HEK293 (cell line): ENCODE data around the gene SAMD13.

Experiments used
- CTCF ChIA-PET: fragments of 350-600 bp; formaldehyde crosslinking; extraction: SDS; loops from one replicate; lab custom pipeline; 2021; ENCODE audit warnings: antibody characterized with exemption; lab: Yijun Ruan, JAX
- POLR2A ChIA-PET: fragments of 300-600 bp; formaldehyde crosslinking; extraction: SDS; loops from one replicate; lab custom pipeline; 2020; ENCODE audit warnings: antibody characterized with exemption, inconsistent platforms; lab: Yijun Ruan, JAX
- H3K27ac ChIP-seq: fragments of 200-500 bp; sonication (Bioruptor generic); 2 replicates; pipeline ENCODE4 v1.5.1; 2014; ENCODE audit warnings: low read depth, low read length, control low read depth, inconsistent platforms; ENCODE audit errors: extremely low read depth
- H3K36me3 ChIP-seq, 2 experiments: fragments of 200-500 bp in 1 of 2; sonication (Bioruptor generic) in 1 of 2; 1 replicate in 1 of 2; 2 replicates in 1 of 2; pipeline ENCODE4 v1.5.1; 2014 to 2017; ENCODE audit warnings: inconsistent platforms in 2 of 2, low read length in 2 of 2; ENCODE audit not compliant: control insufficient read depth in 2 of 2, insufficient read depth in 1 of 2
- H3K4me1 ChIP-seq: fragments of 200-500 bp; sonication (Bioruptor generic); 2 replicates; pipeline ENCODE4 v1.5.1; 2014; ENCODE audit warnings: mild to moderate bottlenecking, low read length, inconsistent platforms; ENCODE audit not compliant: control insufficient read depth, insufficient read depth
- H3K4me3 ChIP-seq: 2 replicates; pipeline ENCODE4 v1.5.1; 2011; ENCODE audit warnings: low read depth, mild to moderate bottlenecking, control low read depth, low read length, moderate library complexity
- H3K9me3 ChIP-seq: fragments of 200-500 bp; sonication (Bioruptor generic); 2 replicates; pipeline ENCODE4 v1.5.1; 2014; ENCODE audit warnings: low read depth, low read length, inconsistent platforms; ENCODE audit not compliant: control insufficient read depth, insufficient read depth
- GLIS1 ChIP-seq: fragments of 450-650 bp; formaldehyde crosslinking; IDR thresholded peaks from 2 replicates; pipeline ENCODE4 v1.5.1; 2016; ENCODE audit warnings: missing biosample characterization, missing genetic modification characterization
- HOXA7 ChIP-seq: sonication (generic); formaldehyde crosslinking; IDR thresholded peaks from 2 replicates; pipeline ENCODE4 v1.8.1; 2022; ENCODE audit warnings: missing genetic modification reagents, borderline replicate concordance
- HOXD13 ChIP-seq: sonication (generic); formaldehyde crosslinking; IDR thresholded peaks from 2 replicates; pipeline ENCODE4 v1.8.0; 2022; ENCODE audit warnings: missing genetic modification reagents, borderline replicate concordance
- PRDM6 ChIP-seq: fragments of 450-650 bp; formaldehyde crosslinking; IDR thresholded peaks from 2 replicates; pipeline ENCODE4 v1.5.1; 2017; ENCODE audit warnings: missing biosample characterization, missing genetic modification characterization
- REST ChIP-seq: fragments of 450-650 bp; formaldehyde crosslinking; IDR thresholded peaks from 2 replicates; pipeline ENCODE4 v1.5.1; 2016; ENCODE audit warnings: missing biosample characterization, missing genetic modification characterization
- SCRT2 ChIP-seq: fragments of 450-650 bp; formaldehyde crosslinking; IDR thresholded peaks from 2 replicates; pipeline ENCODE4 v1.5.1; 2016; ENCODE audit warnings: missing biosample characterization, missing genetic modification characterization
- TRIM28 ChIP-seq: IDR thresholded peaks from 2 replicates; pipeline ENCODE4 v1.6.1; 2011; ENCODE audit warnings: low read length, control low read depth, borderline replicate concordance
- YY1 ChIP-seq: fragments of 450-650 bp; formaldehyde crosslinking; IDR thresholded peaks from 2 replicates; pipeline ENCODE4 v1.5.1; 2018; ENCODE audit warnings: missing biosample characterization, missing genetic modification characterization
- ZBTB44 ChIP-seq: fragments of 450-650 bp; IDR thresholded peaks from 2 replicates; pipeline ENCODE4 v1.5.1; 2018; ENCODE audit warnings: missing biosample characterization, mild to moderate bottlenecking, missing genetic modification characterization
- ZBTB6 ChIP-seq: fragments of 450-650 bp; formaldehyde crosslinking; IDR thresholded peaks from 2 replicates; pipeline ENCODE4 v1.5.1; 2017; ENCODE audit warnings: missing biosample characterization, missing genetic modification characterization
- ZEB2 ChIP-seq: fragments of 450-650 bp; formaldehyde crosslinking; IDR thresholded peaks from 2 replicates; pipeline ENCODE4 v1.5.1; 2016; ENCODE audit warnings: missing biosample characterization, missing genetic modification characterization
- ZNF2 ChIP-seq: fragments of 450-650 bp; formaldehyde crosslinking; IDR thresholded peaks from 2 replicates; pipeline ENCODE4 v1.5.1; 2016; ENCODE audit warnings: missing biosample characterization, missing genetic modification characterization
- ZNF341 ChIP-seq: fragments of 450-650 bp; formaldehyde crosslinking; IDR thresholded peaks from 2 replicates; pipeline ENCODE4; 2016; ENCODE audit warnings: low read depth, missing biosample characterization, missing genetic modification characterization
- ZNF433 ChIP-seq: fragments of 450-650 bp; formaldehyde crosslinking; IDR thresholded peaks from 2 replicates; pipeline ENCODE4 v1.5.1; 2016; ENCODE audit warnings: missing biosample characterization, missing genetic modification characterization, low read depth
- ZNF548 ChIP-seq: fragments of 450-650 bp; formaldehyde crosslinking; IDR thresholded peaks from 2 replicates; pipeline ENCODE4 v1.5.1; 2016; ENCODE audit warnings: missing biosample characterization, missing genetic modification characterization
- ZNF645 ChIP-seq: fragments of 450-650 bp; formaldehyde crosslinking; IDR thresholded peaks from 2 replicates; pipeline ENCODE4; 2016; ENCODE audit warnings: missing biosample characterization, missing genetic modification characterization
- ZNF76 ChIP-seq: fragments of 450-650 bp; formaldehyde crosslinking; IDR thresholded peaks from 2 replicates; pipeline ENCODE4; 2016; ENCODE audit warnings: low read depth, missing biosample characterization, missing genetic modification characterization, borderline replicate concordance
- ZSCAN4 ChIP-seq: fragments of 450-650 bp; formaldehyde crosslinking; IDR thresholded peaks from 2 replicates; pipeline ENCODE4 v1.5.1; 2017; ENCODE audit warnings: missing biosample characterization, missing genetic modification characterization

Gene SAMD13

GRCh38 chr1:84301004-84301784, at the start of gene SAMD13 (continued):
- TF ChIP-seq ZBTB44 (tag by site-specific recombination), result peak; percentile 48
- TF ChIP-seq ZNF2, result 0 out of 2 replicates have a peak, but pooled peaks have one; percentile 15
- TF ChIP-seq YY1 (tag by site-specific recombination), result 0 out of 2 replicates have a peak, but pooled peaks have one; percentile 43
- TF ChIP-seq TRIM28, result 0 out of 2 replicates have a peak, but pooled peaks have one; percentile 44
- TF ChIP-seq ZSCAN4 (tag by site-specific recombination), result no peak
- TF ChIP-seq ZEB2, result 0 out of 2 replicates have a peak, but pooled peaks have one; percentile 28
- peak; percentile 37; the same call in 1 of the 2 replicates for TF ChIP-seq PRDM6 (tag by site-specific recombination)
- TF ChIP-seq GLIS1 (tag by site-specific recombination), result no peak

GRCh38 chr1:84253036-84253435, 48.5 kb upstream of the SAMD13 start:
- no peak for TF ChIP-seq ZNF341 (tag by site-specific recombination)
- no peak for TF ChIP-seq ZNF433
- no peak for TF ChIP-seq ZNF548 (tag by site-specific recombination)
- TF ChIP-seq ZNF76 (tag by site-specific recombination), result no peak
- no peak for TF ChIP-seq ZNF645 (tag by site-specific recombination)
- TF ChIP-seq HOXD13, result no peak
- no peak for TF ChIP-seq REST (tag by site-specific recombination)
- TF ChIP-seq ZBTB6 (tag by site-specific recombination), result no peak
- no peak for TF ChIP-seq SCRT2 (tag by site-specific recombination)
- no peak for TF ChIP-seq HOXA7
- TF ChIP-seq PRDM6 (tag by site-specific recombination), result no peak
- TF ChIP-seq, all 188 proteins: peak for 0
- Histone ChIP-seq H3K27ac (no peak overlapping the region), H3K4me3 (no peak overlapping the region), H3K9me3 (no peaks in the 10 kb centered on the region), H3K36me3 (no peaks in the 10 kb centered on the region), H3K4me1 (no peaks in the 10 kb centered on the region)
- ChIA-PET POLR2A (no interaction called here), CTCF (no interaction called here)
